ENCODE measurements around the gene INHBE. TPM values are rescaled to one million over a fixed set of nuclear protein-coding genes. Genes with fewer than 3 reads are reported as not detected.

INHBE gene
- 0.05 to 0.09 TPM (median 0.06 TPM) in 3 of 5 replicates, not detected in the others for total RNA-seq (2022; extraction: Qiagen RNA extraction)

GRCh38 chr12:57454566-57455373, at the start of gene INHBE:
TSS of gene INHBE (plus strand) at chr12:57455307. CDS start at chr12:57455537, 230 bp downstream.

GRCh38 chr12:57430931-57431566, 24.1 kb upstream of the INHBE start, which contains the start of gene R3HDM2:
TSS of gene R3HDM2 (minus strand) at chr12:57431043. CDS start at chr12:57310428, 120,615 bp downstream.

GRCh38 chr12:57434517-57435223, 20.4 kb upstream of the INHBE start, which contains the start of gene INHBC:
TSS of gene INHBC (plus strand) at chr12:57434784. CDS start at chr12:57434887, 103 bp downstream.

GRCh38 chr12:57459750-57460467, 4.8 kb downstream of the INHBE start, which contains the start of gene GLI1:
TSS of gene GLI1 (plus strand) at chr12:57459785. CDS start at chr12:57463692, 3,907 bp downstream.

GRCh38 chr12:57479376-57480115, 24.4 kb downstream of the INHBE start, which contains the start of gene ARHGAP9:
TSS of gene ARHGAP9 (minus strand) at chr12:57479866. CDS start at chr12:57479406, 460 bp downstream.

GRCh38 chr12:57487597-57488401, 32.7 kb downstream of the INHBE start, which contains the start of gene MARS1:
TSS of gene MARS1 (plus strand) at chr12:57488068. CDS start at chr12:57488091, 23 bp downstream.

Other genes with a start within 250 kb of the INHBE start
- gene NXPH4, start 238.5 kb upstream of the INHBE start, total RNA-seq (2022; extraction: Qiagen RNA extraction) = 3.8 to 5.8 TPM (median 5.6 TPM) in 5 replicates
- gene SHMT2, start 225.6 kb upstream of the INHBE start, total RNA-seq (2022; extraction: Qiagen RNA extraction) = 118 to 144 TPM (median 127 TPM) in 5 replicates
- gene STAC3, start 204.1 kb upstream of the INHBE start, total RNA-seq (2022; extraction: Qiagen RNA extraction) = 0.22 to 0.56 TPM (median 0.42 TPM) in 5 replicates
- 7.5 to 10.4 TPM (median 7.9 TPM) in 5 replicates for gene R3HDM2, start 24.3 kb upstream of the INHBE start, total RNA-seq (2022; extraction: Qiagen RNA extraction)
- 0.05 to 0.06 TPM (median 0.05 TPM) in 3 of 5 replicates, not detected in the others for gene INHBC, start 20.5 kb upstream of the INHBE start, total RNA-seq (2022; extraction: Qiagen RNA extraction)
- gene GLI1, start 4.5 kb downstream of the INHBE start, total RNA-seq (2022; extraction: Qiagen RNA extraction) = 4.4 to 5.8 TPM (median 5.4 TPM) in 5 replicates
- 0.33 to 0.96 TPM (median 0.48 TPM) in 5 replicates for gene ARHGAP9, start 24.6 kb downstream of the INHBE start, total RNA-seq (2022; extraction: Qiagen RNA extraction)
- gene MARS1, start 32.8 kb downstream of the INHBE start, total RNA-seq (2022; extraction: Qiagen RNA extraction) = 126 to 287 TPM (median 138 TPM) in 5 replicates
- 20.8 to 27.9 TPM (median 23.8 TPM) in 5 replicates for gene DDIT3, start 65.2 kb downstream of the INHBE start, total RNA-seq (2022; extraction: Qiagen RNA extraction)
- gene MBD6, start 67.5 kb downstream of the INHBE start, total RNA-seq (2022; extraction: Qiagen RNA extraction) = 19.1 to 28.6 TPM (median 26.3 TPM) in 5 replicates
- gene DCTN2, start 91.9 kb downstream of the INHBE start, total RNA-seq (2022; extraction: Qiagen RNA extraction) = 119 to 184 TPM (median 123 TPM) in 5 replicates
- gene KIF5A, start 94.7 kb downstream of the INHBE start, total RNA-seq (2022; extraction: Qiagen RNA extraction) = 0.17 to 0.24 TPM (median 0.21 TPM) in 5 replicates
- 39.3 to 45.9 TPM (median 40.5 TPM) in 5 replicates for gene PIP4K2C, start 135.9 kb downstream of the INHBE start, total RNA-seq (2022; extraction: Qiagen RNA extraction)
- 14.2 to 19.7 TPM (median 18.7 TPM) in 5 replicates for gene DTX3, start 149.5 kb downstream of the INHBE start, total RNA-seq (2022; extraction: Qiagen RNA extraction)
- gene ARHGEF25, start 156.1 kb downstream of the INHBE start, total RNA-seq (2022; extraction: Qiagen RNA extraction) = 4.2 to 5.6 TPM (median 5.4 TPM) in 5 replicates
- gene B4GALNT1, start 177.9 kb downstream of the INHBE start, total RNA-seq (2022; extraction: Qiagen RNA extraction) = 32.6 to 47.2 TPM (median 42.2 TPM) in 5 replicates
- gene OS9, start 238.8 kb downstream of the INHBE start, total RNA-seq (2022; extraction: Qiagen RNA extraction) = 112 to 124 TPM (median 114 TPM) in 5 replicates

Measured in A549 treated with AZD2906 at 1 μM for 4 hours (cell line).